NCI-H2196 treated with DMSO at 0.1 percent for 48 hours (cell line): ENCODE measurements around the gene SLTM.
"Not testable (repeated sequence)": the region's sequence is repeated elsewhere in the genome, so short reads cannot be mapped to it uniquely, and the experiment has no call there.

Experiments used
- DNase-seq: peaks from one replicate; lab custom pipeline; 2025; ENCODE audit not compliant: unreplicated experiment; lab: John Stamatoyannopoulos, UW

The SLTM gene

GRCh38 chr15:58929891-58930416, 3.5 kb downstream of the SLTM start:
- DNase-seq, result no peak

GRCh38 chr15:58926823-58927222, 6.7 kb downstream of the SLTM start:
- DNase-seq, result no peak

- no peak for DNase-seq
These were observed 9.2 kb downstream of the SLTM start for GRCh38 chr15:58924327-58924726.

GRCh38 chr15:58923696-58924300, 9.7 kb downstream of the SLTM start:
- DNase-seq, result no peak

GRCh38 chr15:58923284-58923683, 10.2 kb downstream of the SLTM start:
- no peak for DNase-seq

- no peak for DNase-seq
These were observed 12.2 kb downstream of the SLTM start for GRCh38 chr15:58921267-58921790.

- DNase-seq, result not testable (repeated sequence)
These were observed 13.0 kb downstream of the SLTM start for GRCh38 chr15:58920447-58920846.

GRCh38 chr15:58919232-58919631, 14.2 kb downstream of the SLTM start:
- DNase-seq, result no peak

- no peak for DNase-seq
These were observed 15.2 kb downstream of the SLTM start for GRCh38 chr15:58918239-58918638.

- DNase-seq, result not testable (repeated sequence)
These were observed 15.8 kb downstream of the SLTM start for GRCh38 chr15:58917613-58918129.

GRCh38 chr15:58916962-58917361, 16.5 kb downstream of the SLTM start:
- DNase-seq, result no peak

GRCh38 chr15:58910456-58910855, 23.0 kb downstream of the SLTM start:
- DNase-seq, result no peak

GRCh38 chr15:58909616-58910015, 23.9 kb downstream of the SLTM start:
- DNase-seq, result no peak

GRCh38 chr15:58908550-58909309, 24.7 kb downstream of the SLTM start:
- no peak for DNase-seq

GRCh38 chr15:58900631-58901030, 32.8 kb downstream of the SLTM start:
- no peak for DNase-seq

GRCh38 chr15:58898150-58898680, 35.3 kb downstream of the SLTM start:
- DNase-seq, result no peak

- no peak for DNase-seq
These were observed 44.1 kb downstream of the SLTM start for GRCh38 chr15:58889363-58889762.

- DNase-seq, result no peak
These were observed 46.6 kb downstream of the SLTM start for GRCh38 chr15:58886921-58887320.

- DNase-seq, result not testable (repeated sequence)
These were observed 49.6 kb downstream of the SLTM start for GRCh38 chr15:58883926-58884325.

- no peak for DNase-seq
These were observed 51.2 kb downstream of the SLTM start for GRCh38 chr15:58882243-58882642.

GRCh38 chr15:58880320-58880719, 53.2 kb downstream of the SLTM start:
- DNase-seq, result no peak
